ENCODE measurements around the gene SLC24A4. TPM values are rescaled to one million over a fixed set of nuclear protein-coding genes. Genes with fewer than 3 reads are reported as not detected.

The SLC24A4 gene
- total and polyA plus RNA-seq, 4 donors = 0.47 to 2.4 (median 1.0) TPM

- no peaks in the 10 kb centered on the region for H3K27me3 ChIP-seq (ENCODE audit: control insufficient read depth in 3 of 3, insufficient read depth in 3 of 3, low read length in 2 of 3)
- no peak for ATAC-seq (ENCODE audit: insufficient read depth, low FRiP score)
- H3K27ac ChIP-seq (ENCODE audit: low read depth in 1 of 2, low read length in 1 of 2) = no peak overlapping the region
- no peak for TF ChIP-seq CTCF (IDR thresholded peaks at IDR 0.05; ENCODE audit: control extremely low read depth, extremely low read depth)
- DNase-seq = no peak
- H3K36me3 ChIP-seq (ENCODE audit: control insufficient read depth in 4 of 4, insufficient read depth in 4 of 4, low read length in 4 of 4) = no peaks in the 10 kb centered on the region
- peaks cover 0 to 37% (median 16%) of the 10 kb centered on the region in 5 donors for H3K4me1 ChIP-seq (ENCODE audit: control insufficient read depth in 5 of 5, insufficient read depth in 5 of 5, low read length in 5 of 5)
- no peak overlapping the region for H3K9ac ChIP-seq (ENCODE audit: insufficient read depth in 1 of 2, low read length in 2 of 2)
- H3K4me3 ChIP-seq = no peak overlapping the region
- WGBS, 2 donors = 92 to 95% methylated on average over 14 of the region's 14 CpGs
- no peaks in the 10 kb centered on the region for H3K9me3 ChIP-seq (ENCODE audit: control insufficient read depth in 4 of 4, insufficient read depth in 3 of 4, low read length in 3 of 4)
These were observed 205.6 kb downstream of the SLC24A4 start for GRCh38 chr14:92528486-92529100.

DNA sequence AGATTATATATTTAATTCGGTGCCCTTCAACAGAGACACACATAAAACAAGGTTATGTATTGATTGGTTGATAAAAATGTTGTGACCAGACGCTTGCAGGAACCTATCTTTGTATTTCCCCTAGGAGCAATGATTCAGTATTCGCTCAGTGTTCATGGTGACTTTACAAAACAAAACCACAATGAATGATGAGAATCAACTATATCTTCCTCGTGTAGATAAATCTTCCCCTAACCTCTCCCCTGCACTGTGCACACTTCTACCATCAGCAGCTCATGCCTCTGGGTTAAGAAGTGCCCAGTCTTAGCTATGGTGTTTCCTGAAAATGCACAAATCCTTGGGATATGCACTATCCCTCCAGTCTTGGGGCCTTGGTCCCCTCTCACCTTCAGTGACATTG is 206.9 kb downstream of the SLC24A4 start:
- peak overlapping the region in 1 of 2 donors; percentile 34 for H3K27ac ChIP-seq (ENCODE audit: low read depth in 1 of 2, low read length in 1 of 2)
- H3K4me1 ChIP-seq (ENCODE audit: control insufficient read depth in 5 of 5, insufficient read depth in 5 of 5, low read length in 5 of 5) = peaks cover 0 to 28% (median 11%) of the 10 kb centered on the region in 5 donors

DNA sequence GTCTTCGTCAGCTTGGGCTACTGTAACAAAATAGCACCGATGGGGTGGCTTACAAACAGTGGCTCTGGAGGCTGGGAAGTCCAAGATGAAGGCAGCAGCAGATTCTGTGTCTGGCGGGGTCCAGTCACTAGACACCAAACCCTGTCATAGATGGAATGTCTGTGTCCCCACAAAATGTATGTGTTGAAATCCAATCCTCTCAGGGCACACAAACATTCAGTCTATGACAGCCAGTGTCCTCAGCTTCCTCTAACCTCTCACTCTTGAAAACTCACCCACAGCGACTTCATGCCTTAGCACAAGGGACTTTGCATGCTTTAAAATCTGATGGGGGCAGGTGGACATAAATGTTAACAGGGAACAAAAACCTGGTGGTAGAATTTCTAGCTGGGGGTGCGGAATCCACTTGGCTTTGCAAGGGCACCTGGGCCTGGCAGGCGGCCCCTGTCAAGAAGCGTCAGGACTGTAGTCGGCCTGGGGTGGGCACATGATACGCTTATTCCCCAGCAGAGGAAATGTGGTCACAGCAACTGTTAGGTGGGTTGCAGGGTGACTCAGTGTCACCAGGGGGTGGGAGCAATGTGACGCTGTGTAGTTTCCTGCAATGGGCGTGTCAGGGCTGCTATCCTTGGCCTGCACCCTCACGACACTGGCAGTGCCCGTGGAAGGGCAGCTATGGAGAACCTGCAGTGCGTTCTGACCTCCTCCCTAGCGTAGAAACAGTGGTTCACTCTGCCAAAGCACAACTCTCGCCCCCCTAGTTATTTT is 208.3 kb downstream of the SLC24A4 start:
- ATAC-seq (ENCODE audit: insufficient read depth, low FRiP score) (peak; percentile 51), DNase-seq (no peak)
- Histone ChIP-seq H3K9ac (ENCODE audit: insufficient read depth in 1 of 2, low read length in 2 of 2) (no peak overlapping the region), H3K27me3 (ENCODE audit: control insufficient read depth in 3 of 3, insufficient read depth in 3 of 3, low read length in 2 of 3) (no peaks in the 10 kb centered on the region), H3K27ac (ENCODE audit: low read depth in 1 of 2, low read length in 1 of 2) (peak overlapping the region in 1 of 2 donors; percentile 35), H3K4me3 (no peak overlapping the region), H3K36me3 (ENCODE audit: control insufficient read depth in 4 of 4, insufficient read depth in 4 of 4, low read length in 4 of 4) (no peaks in the 10 kb centered on the region), H3K9me3 (ENCODE audit: control insufficient read depth in 4 of 4, insufficient read depth in 3 of 4, low read length in 3 of 4) (no peaks in the 10 kb centered on the region), H3K4me1 (ENCODE audit: control insufficient read depth in 5 of 5, insufficient read depth in 5 of 5, low read length in 5 of 5) (peaks cover 0 to 25% (median 10%) of the 10 kb centered on the region in 5 donors)
- 52 to 67% methylated on average over 16 of the region's 16 CpGs for WGBS, 2 donors
- TF ChIP-seq CTCF (IDR thresholded peaks at IDR 0.05; ENCODE audit: control extremely low read depth, extremely low read depth) = no peak

More for the DNA sequence above, 206.9 kb downstream of the SLC24A4 start:
- H3K9ac ChIP-seq (ENCODE audit: insufficient read depth in 1 of 2, low read length in 2 of 2) = no peak overlapping the region
- no peak for ATAC-seq (ENCODE audit: insufficient read depth, low FRiP score)
- H3K4me3 ChIP-seq = no peak overlapping the region
- WGBS, 2 donors = 47 to 58% methylated on average over 4 of the region's 4 CpGs
- H3K9me3 ChIP-seq (ENCODE audit: control insufficient read depth in 4 of 4, insufficient read depth in 3 of 4, low read length in 3 of 4) = no peaks in the 10 kb centered on the region
- TF ChIP-seq CTCF (IDR thresholded peaks at IDR 0.05; ENCODE audit: control extremely low read depth, extremely low read depth) = no peak
- no peaks in the 10 kb centered on the region for H3K27me3 ChIP-seq (ENCODE audit: control insufficient read depth in 3 of 3, insufficient read depth in 3 of 3, low read length in 2 of 3)
- no peak for DNase-seq
- no peaks in the 10 kb centered on the region for H3K36me3 ChIP-seq (ENCODE audit: control insufficient read depth in 4 of 4, insufficient read depth in 4 of 4, low read length in 4 of 4)

All from lung (tissue), 12 donors.